GM19238 (cell line): ENCODE results near the gene TNKS1BP1.

Source experiments
- DNase-seq: peaks from one replicate; pipeline ENCODE4 v3.0.0; 2011; ENCODE audit warnings: low spot score; ENCODE audit not compliant: insufficient read length

Gene TNKS1BP1

DNA sequence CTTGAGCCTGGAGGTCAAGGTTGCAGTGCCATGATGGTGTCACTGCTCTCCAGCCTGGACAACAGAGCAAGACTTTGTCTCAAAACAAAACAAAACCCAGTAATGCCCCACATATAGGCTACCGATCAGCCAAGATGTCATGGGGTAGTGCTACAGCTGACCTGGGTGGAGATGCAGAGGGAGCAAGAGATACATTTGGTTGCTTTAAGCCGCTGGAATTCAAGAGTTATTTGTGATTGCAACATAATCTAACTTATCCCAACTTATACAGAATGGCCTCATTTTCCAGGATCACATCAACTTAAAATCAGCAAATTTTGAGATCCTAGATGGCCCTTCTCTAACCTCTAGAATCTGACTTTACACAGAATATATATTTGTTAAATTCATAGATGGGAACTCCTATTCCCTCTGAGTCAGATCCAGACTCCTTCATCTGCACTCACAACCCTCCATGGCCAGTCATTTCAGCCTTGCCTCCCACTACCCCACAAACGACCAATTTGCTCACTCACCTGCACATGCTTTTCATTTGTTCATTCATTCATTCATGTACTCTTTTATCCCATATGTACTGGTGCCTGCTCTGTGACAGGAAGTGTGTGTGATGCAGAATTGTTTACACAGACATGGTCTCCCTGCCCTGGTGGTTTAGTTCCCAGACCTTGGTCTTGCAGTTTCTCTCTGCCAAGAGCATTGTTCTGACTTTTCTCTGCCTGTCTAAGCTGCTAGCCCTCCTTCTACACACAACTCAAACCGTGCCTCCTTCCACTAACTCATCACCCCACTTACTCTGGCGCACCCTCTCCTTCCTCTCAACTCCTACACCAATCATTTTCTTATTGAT, 63.6 kb downstream of the TNKS1BP1 start:
- no peak for DNase-seq

- no peak for DNase-seq
These were observed 68.6 kb downstream of the TNKS1BP1 start for GRCh38 chr11:57256119-57256518.

- no peak for DNase-seq
These were observed 69.1 kb downstream of the TNKS1BP1 start for GRCh38 chr11:57255618-57256017.

GRCh38 chr11:57254631-57255030, 70.1 kb downstream of the TNKS1BP1 start:
- DNase-seq: no peak

DNA sequence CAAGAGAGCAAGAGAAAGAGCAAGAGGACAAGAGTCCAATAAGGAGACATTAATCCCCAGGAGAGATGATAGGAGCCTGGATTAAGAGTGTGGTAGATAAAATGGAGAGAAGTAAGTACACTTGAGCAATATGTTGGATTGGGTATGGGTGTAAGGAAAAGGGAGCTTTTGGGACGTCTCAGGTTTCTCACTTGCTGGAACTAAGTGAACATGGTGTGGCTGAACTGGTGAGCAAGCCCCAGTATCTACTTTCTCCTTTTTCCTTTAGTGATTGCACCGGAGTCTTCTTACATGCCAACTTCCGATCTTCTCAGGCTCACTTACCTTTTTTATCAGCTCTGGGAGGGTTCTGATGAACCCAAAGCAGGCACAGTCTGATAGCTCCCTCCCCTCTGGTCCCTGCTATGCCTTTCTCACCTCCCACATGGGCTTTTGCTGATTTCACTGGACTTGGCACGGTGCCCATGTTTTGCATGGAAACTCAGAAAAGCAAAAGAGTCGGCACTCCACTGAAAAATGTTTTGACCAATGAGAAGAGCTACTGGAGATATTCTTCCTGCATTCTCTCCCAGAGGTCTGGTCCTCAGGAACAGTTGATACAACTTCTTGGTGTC, 73.2 kb downstream of the TNKS1BP1 start:
- DNase-seq: no peak

- DNase-seq: no peak
These were observed 73.7 kb downstream of the TNKS1BP1 start for GRCh38 chr11:57251037-57251436.
